HPDE6-E6E7 (cell line): ENCODE data around the gene CDCA4.

ENCODE experiments used
- DNase-seq: peaks from one replicate; pipeline ENCODE4 v3.0.0; 2011; ENCODE audit warnings: missing footprints; ENCODE audit errors: extremely low spot score

The CDCA4 gene

DNA sequence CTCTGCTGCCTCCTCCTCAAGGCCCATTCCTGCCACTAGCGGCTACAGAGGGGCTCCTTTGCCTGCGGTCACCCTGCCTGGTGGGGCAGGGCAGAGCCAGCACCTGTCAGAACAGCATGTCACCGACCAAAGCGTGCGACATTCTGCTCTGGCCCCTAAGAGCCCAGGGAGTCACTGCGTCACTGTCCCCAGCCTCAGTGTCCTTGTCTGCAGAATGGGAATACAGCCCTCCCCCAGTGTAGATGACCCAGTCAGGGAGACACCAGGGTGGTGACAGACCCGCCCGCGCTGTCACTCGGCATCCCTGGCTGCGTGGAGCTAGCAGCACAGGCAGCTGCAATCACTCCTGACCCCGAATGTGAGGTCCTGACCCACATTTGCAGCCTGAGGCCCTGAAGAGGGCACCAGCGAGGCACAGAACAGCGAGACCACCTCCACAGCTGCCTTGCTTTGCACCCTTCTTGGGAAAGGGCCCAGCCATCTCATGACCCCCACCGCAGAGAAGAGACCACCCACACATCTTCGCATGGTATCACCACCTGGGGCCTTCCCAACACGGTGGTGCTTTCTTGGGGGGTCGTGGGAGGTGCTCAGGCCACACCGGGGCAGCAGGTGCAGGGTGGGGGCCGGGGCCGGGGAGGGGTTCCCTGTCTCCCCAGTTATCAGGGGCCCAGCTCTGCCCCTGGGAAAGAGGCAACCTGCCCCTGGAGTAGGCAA, 45.2 kb downstream of the CDCA4 start:
- no peak for DNase-seq

DNA sequence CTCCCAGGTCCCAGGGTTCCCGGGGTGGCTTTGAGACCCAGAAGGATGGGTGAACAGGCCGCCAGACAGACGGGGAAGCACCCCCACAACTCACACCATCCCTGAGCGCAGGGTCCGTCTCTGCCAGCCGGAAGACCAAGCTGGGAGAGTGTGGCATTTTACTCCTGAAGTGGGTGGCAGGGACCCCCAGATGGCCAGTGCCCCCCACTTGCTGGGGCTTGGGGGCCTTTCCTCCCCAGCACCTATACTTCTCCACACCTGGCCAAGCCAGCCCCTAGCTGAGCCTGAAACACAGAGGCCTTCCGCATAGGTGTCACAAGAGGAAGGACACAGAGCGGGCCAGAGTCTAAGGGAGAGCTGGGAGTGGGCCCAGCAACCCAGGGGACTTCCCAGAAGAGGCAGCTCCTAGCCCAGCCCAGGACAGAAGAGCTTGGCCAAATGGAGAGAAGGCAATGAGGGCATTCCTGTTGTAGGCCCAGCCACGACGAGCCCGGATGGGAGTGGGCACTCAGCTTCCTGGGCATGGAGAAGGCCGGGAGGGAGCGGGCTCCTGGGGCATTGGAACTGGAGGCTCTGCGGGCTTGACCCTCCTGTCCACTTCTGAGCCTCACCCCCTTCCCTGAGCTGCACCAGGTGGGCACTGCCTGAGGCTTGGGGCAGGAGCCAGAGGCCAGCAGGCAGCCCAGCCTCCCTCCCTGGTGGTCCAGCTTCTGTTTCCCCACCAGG, 46.1 kb downstream of the CDCA4 start:
- DNase-seq, result no peak

DNA sequence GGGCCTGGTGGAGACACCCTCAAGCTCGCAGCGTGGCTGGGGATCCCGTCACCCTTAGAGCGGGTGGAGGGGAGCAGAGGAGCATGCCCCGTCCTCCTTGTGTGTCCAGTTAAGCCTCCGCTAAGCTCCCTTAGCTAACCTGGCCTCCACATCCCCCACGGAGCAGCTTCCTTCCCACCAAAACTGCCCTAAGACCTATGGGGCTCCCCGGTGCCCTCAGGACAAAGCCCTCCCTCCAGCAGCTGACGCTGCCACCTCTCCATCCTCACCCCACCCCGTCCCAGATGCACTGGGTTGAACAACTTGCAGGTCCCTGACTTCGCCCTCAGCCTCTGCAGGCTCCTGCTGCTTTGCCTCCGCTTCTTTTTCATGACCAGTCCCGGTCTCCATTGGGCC, 46.7 kb downstream of the CDCA4 start:
- DNase-seq, result no peak

DNA sequence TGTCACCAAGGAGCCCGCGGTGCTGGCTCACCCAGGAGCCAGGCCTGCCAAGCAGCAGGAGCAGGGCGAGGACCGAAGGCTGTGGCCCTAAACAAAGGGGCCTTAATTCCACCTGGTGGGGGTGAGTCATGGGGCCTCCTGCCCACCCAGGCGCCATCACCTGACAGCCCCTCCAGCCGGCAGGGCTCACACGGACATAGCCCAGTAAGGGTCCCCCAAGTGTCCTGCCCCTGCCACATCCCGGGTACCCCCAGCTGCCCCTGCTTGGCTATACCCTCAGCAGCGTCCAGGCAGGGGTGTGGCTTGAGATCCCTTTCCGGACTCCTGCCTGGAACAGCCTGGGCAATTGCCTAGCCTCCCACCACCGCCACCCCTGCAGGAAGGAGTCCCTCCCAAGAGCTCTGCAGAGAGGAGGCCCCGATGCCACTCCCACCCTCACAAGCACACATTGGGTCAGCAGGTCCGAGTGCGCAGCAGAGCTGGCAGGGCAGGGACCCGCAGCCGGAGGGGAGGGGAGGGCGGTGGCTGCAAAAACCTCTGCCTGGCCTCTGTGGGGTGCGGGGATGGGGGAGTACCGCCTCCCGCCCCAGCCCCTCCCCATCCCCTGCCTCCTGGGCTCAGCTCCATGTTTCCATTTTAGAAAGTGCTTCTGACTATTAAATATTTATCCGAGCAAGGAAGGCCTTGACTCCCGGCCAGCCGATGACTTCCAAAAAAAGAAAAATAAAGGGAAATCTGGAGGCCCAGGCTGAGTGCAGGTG, 47.3 kb downstream of the CDCA4 start:
- peak; percentile 91 for DNase-seq

DNA sequence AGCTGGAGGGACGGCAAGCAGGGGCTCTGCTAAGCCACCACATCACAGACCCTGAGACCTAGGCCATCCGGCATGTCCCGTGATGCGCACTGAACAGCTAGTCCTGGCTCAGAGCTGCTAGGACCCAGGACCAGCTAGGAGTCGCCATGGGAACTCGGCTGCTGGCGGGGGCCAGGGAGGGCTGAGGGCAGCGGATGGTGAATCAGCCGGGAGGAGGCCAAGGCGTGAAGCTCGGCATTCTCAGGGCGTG, 47.8 kb downstream of the CDCA4 start:
- DNase-seq, result no peak

DNA sequence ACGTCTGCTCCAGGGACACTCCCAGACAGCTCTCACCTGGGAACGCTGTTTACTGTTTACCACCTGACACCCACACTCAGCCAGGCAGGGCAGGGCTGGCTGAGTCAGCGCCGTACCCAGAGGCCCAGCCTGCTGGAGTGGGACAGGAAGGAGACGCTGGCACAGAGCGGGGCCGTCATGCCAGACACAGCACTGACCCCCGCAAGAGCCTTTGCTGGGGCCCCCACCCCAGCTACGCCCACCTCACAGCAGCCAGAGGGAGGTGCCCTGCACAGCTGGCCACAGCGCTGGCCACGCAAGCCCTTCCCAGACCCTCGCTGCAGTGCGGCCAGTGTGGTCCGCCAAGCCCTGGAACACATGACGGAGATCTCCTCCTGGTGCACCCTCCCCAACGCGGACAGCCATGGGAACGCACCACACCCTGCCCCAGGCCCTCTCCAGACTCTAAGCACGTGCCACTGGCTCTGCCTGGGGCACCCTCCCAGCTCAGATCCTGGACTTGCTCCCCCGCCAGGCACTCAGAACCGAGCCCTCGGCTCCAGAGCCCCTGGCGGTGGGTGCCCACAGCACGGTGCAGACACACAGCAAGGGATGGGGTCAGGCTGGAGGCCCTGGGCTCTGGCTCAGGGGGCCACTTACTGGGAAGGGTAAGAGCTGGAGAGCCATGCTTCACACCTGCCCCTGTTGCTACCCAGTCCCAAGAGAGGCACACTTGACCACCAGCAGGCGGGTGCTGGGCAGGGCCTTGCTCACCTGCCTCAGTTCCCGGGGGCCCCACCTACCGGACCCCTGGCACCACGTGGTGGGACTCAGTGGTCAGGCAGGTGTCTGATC, 48.4 kb downstream of the CDCA4 start:
- peak; percentile 90 for DNase-seq

DNA sequence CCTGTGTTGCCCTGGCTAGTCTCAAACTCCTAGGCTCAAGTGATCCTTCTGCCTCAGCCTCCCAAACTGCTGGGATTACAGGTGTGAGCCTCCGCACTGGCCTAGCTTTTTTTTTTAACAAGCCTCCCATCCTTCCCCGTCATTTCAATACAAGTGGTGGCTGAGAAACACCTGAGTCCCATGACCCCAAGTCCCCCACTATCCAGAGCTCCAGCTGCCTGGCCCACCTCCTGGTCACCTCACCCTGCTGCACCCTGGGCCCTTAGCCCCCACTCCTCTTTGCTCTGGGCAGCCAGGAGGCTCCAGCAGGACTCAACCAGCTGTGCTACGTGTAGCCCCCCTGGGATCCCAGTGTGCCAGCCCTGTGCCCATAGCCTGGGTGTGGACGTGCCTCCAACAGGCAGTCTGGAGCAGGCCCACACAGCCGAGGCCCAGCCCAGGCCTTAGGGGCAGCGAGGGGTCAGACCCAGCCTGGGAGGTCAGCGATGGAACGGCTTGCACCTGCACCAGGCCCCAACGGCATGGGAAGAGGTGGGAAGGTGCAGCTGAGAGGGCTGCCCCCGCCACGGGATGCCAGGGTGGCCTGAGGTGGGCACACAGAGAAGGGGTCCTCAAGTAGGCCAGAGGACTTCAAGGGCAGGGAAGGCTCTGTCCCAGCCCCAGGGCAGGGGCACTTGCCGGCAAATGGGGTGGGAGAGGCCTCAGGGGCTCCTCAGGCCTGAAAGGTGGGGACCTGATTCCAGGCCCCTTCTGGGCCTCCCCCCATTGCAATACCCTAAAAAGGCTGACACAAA, 49.2 kb downstream of the CDCA4 start:
- no peak for DNase-seq

DNA sequence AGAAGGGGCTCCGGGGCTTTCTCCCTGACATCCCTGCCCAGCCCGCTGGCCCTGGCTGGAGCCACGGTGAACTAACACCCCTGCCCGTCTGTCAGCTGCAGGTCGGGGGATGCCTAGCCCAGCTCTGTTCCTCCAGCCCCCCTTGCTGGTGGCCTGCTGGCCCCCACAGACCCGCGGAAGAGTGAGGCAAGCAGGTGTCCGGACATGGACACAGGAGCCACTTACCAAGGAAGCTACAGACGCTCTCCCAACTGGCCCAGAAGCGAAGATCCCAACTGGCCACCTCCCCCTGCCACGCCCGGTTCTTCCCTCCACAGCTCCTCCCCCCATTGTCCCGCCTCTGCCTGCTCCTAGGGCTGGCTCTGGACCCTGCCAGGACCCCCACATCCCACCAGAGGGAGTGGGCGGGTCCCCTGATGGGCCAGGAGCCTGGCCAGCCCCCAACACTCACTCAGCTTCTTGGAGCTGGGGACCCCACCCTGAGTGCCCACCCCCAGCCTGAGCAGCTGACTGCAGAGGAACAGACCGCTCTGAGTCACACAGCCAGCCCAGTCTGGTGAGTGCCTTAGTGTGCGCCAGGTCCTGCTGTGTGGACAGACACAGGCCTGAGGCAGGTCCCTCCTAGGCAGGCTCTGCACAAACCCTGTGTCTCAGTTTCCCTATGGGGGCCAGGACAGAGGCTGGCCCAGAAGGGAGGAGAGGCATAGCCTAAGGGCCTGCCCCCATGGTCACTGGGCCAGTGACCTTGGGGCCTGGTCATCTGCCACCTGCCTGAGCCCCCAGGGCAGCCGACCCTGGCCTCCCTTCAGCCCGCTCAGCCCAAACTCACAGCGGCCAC, 50.4 kb downstream of the CDCA4 start:
- DNase-seq, result peak; percentile 78

DNA sequence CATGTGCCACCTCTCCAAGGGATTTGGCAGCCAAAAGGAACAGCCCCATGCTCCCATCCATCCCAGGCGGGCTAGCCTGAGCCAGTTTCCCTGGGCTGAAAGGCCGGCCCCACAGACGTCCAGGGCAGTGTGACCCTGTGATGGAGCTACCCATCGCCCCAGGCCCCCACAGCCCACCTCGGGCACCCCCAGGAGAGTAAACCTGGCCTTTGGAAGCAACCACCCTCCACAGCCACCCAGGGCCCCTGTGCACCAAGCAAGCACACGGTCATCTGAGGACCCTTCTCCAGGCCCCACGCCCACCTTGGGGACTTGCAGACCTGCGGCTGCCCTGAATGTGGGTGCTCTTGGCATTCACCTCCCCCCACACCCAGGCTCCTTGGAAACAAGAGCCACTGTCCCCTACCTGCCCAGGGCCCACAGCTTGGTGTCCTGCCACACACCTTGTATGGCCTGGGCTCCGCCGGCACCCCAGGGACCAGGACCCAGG, 51.1 kb downstream of the CDCA4 start:
- DNase-seq, result no peak

DNA sequence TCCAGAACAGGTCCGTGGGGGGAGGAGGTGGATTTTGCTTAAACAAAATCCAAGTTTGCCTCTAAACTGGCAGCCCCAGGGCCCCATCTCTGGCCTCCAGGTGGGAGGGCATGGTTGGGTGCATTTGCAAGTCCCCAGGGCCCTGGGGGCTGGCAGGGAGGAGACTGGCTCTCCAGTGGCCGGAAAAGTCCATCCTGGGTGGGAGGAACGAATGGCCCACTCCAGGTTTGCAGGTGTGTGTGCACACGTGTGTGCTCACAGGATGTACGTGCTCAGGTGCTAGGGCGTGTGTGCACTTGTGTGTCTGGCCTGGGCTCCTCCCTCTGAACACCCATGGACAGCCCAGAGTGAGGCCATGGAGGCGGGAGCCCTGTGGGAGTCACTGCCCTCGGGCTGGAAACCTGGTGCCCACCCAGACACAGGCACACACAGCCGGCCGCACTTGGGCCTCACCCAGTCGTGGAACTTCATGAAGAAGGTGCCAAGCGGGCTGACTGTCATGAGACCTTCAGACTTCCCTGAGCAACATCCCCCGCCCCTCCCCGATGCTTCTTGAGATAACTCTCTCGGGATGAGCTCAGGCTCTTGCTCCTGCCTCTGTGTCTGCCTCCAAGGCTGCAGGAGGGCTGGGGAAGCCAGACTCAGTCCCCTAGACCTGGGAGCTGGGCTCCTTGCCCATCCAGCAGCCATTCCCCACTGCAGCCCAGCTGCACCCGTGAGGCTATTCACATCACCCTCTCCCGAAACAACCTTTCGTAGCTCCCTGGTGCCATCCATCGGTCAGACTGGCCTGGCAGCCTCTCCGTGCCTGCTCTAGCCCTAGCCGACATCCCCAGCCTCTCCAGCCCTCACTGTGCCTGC, 52.1 kb downstream of the CDCA4 start:
- DNase-seq, result no peak

DNA sequence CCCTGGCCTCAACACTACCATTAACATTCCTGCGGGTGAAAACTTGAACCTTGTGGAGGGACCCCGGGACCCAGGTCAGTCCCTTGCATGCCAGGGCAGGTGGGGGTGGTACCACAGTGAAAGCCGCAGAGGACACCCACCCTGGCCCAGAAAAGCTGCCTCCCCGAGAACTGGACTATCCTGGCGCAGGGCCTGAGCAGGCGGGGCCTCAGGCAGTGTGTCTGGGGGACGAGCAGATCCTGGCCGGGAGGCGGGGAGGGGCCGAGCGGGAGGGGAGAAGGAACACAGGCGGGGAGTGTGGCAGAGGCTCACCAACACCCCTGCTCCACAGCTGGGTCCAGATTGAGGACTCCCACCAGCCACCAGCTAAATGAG, 52.7 kb downstream of the CDCA4 start:
- DNase-seq, result no peak

DNA sequence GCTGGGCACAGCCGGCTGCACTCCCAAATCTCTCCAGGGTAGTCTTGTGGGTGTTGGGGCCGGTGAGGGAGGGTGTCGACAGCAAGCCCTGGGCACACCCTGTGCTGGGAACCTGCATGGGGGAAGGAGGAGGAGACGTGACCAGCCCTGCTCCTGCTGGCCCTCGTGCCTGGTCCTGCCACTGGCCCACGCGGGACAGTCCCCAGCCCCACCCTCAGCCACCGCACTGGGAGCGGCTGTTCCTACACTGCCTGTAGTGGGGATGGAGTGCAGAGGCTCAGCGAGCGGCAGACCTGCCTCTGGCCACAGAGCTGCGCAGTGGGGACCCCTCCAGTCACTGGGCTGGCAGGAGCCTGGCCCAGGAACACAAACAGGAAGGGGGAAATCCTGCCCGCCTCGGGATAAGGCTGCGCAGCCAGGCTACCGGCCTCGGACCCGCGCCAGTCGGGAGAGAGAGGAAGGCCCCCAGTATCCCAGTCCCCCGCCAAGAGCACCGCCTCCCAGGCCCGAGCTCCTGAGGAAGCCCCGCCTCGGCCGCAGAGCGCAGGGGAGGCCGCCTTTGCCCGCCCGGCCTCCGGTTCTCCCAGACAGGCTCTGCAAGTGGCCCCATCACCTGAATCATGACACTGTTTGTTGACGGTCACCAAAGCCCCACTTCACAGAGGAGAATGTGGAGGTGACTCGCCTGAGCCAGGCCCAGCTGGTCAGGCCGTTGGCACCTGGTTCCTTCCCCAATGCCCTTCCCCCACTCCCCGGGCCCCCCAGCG, 53.3 kb downstream of the CDCA4 start:
- no peak for DNase-seq

DNA sequence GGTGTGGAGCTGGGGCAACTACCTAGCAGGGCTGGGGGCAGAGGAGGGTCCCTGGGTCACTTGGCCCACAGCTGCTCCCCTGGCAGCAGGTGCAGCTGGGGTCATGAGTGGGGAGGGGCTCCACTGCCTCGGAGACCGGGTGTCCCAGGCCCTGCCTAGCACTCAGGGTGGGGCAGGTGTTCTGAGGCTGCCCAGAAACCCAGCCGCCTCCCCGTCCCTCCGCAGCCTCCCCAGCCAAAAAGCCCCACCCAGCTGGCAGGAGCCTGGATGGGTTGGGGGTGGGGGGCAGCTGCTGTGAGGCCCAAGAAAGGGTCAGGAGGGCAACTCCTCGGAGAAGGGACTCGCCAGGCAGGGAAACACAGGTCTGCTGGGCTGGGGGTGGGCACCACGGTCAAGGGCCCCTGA, 53.9 kb downstream of the CDCA4 start:
- no peak for DNase-seq

DNA sequence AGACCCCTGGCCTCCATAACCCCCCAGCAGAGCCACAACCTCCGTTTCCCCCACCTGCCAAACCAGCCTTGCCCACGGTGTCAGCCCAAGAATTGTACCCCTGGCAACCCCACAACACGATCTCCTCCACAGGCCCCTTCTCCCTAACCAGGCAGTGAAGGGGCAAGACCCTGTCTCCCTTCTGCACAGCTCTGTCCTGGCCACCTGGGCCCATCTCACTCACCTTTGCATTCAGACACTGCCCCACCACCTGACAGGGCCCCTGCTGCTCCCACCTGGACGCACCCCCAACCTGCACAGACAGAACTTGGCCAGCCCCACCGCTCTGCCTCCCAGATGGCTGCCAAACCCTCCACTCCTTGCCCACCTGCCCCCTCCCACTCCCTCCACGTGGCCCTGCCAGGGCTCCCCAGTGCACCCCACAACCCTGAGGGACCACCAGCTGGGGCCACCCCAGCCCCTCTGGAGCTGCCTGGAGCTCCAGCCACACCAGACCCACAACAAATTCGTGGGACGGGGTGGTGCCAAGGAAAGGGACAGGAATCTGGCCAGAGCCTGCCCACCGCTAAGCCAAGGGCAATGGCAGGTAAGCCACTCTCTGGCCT, 54.5 kb downstream of the CDCA4 start:
- no peak for DNase-seq

DNA sequence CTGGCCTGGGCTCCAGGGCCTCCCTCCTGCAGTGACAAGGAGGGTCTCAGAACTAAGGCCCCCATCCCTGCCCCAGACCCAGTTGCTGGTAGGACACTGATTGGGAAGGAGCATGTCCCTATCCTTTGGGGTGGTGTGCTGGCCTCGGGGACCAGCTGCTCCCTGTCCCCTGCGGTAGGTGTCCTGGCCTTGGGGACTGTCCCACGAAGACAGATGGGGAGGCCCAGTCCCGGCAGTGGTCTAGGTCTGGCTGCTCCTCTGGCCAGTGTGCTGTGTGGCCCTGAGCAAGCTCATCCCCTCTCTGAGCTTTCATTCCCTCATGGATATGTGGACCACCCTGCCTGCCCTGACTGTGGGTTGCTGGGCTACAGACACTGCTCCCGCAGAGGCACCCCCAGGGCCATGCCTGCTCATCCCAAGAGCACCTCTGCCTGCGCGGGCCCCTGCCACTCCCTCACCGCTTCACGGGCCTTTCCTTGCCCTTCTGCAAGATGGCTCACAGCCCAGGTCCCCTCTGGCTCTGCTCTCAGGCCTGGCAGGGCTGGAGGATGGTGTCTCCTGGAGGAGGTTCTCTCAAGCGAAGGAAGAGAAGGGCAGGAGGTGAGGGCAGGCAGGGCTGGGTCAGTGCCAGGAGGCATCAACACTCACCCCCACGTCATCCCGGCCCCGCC, 55.2 kb downstream of the CDCA4 start:
- DNase-seq, result no peak

DNA sequence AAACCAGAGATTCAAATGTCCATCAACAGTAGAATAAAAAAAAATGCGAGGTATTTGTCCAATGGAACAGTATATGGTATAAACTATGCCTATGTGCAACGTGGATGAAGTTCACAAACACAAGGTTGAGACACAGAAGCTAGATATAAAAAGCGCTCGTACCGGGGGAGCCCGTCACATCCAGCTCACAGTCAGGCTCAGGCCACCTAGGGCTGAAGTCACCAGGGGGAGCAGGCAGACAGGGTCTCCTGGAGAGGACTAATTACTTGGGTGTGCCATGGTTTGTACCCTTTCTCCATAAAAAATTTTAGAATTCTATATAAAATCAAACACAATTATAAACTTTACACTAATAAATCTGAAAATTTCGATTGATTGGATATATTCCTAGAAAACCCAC, 56.3 kb downstream of the CDCA4 start:
- DNase-seq, result no peak
